Measurements from ENCODE around the gene NSD2. TPM values are rescaled to one million over a fixed set of nuclear protein-coding genes. Genes with fewer than 3 reads are reported as not detected.

Gene NSD2
- polyA plus RNA-seq, 1 donor (not counting 4 experiments of a cell fraction or from before 2014, with no cell fraction given) = 22.6 TPM

DNA sequence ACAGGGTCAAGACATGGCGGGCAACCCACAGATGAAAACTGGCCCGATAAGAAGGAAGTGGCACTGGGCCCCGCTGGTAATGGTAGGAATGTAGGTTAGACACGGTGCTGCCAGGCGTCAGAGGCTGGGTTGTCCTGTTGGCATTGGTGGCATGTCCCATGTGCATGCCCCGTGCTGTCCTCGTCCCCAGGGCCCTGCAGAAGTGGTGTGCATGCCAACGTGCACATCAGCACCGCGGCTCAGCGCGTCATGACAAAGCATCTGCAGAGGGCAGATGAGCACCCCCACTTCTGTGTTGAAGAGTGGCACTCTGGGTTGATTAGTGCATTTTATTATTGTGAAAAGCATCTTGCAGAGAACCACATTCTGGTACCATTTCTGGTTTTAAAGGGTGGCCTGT lies 102.0 kb downstream of the NSD2 start:
- H3K4me1 ChIP-seq (ENCODE audit: control insufficient read depth, extremely low read depth, insufficient read depth, low read length) = no peaks in the 10 kb centered on the region
- H3K9me1 ChIP-seq (ENCODE audit: control insufficient read depth, extremely low read depth, insufficient read depth, low read length) = no peaks in the 10 kb centered on the region
- DNase-seq (ENCODE audit: low read depth, low spot score) = no peak
- H3K27ac ChIP-seq (ENCODE audit: control insufficient read depth, insufficient read depth, low read length) = no peak overlapping the region
- H3K9ac ChIP-seq (ENCODE audit: control insufficient read depth, extremely low read depth, insufficient read depth, low read length) = no peak overlapping the region
- dilution Hi-C loops (cut with MboI; ENCODE audit: extremely low pct_ligation_motif_present, low sequenced_read_pairs) = no loop called here
- H3K4me3 ChIP-seq (ENCODE audit: control insufficient read depth in 2 of 3, extremely low read depth in 1 of 3, insufficient read depth in 2 of 3, low read depth in 1 of 3, low read length in 3 of 3) = no peak overlapping the region
- FAIRE-seq = no peak
- H2AFZ ChIP-seq (ENCODE audit: control insufficient read depth, low read length) = no peak overlapping the region
- H4K20me1 ChIP-seq (ENCODE audit: control insufficient read depth, extremely low read depth, insufficient read depth, low read length) = no peaks in the 10 kb centered on the region
- H3K9me3 ChIP-seq (ENCODE audit: control insufficient read depth, low read depth, low read length) = no peaks in the 10 kb centered on the region
- TF ChIP-seq, protein P1, sequence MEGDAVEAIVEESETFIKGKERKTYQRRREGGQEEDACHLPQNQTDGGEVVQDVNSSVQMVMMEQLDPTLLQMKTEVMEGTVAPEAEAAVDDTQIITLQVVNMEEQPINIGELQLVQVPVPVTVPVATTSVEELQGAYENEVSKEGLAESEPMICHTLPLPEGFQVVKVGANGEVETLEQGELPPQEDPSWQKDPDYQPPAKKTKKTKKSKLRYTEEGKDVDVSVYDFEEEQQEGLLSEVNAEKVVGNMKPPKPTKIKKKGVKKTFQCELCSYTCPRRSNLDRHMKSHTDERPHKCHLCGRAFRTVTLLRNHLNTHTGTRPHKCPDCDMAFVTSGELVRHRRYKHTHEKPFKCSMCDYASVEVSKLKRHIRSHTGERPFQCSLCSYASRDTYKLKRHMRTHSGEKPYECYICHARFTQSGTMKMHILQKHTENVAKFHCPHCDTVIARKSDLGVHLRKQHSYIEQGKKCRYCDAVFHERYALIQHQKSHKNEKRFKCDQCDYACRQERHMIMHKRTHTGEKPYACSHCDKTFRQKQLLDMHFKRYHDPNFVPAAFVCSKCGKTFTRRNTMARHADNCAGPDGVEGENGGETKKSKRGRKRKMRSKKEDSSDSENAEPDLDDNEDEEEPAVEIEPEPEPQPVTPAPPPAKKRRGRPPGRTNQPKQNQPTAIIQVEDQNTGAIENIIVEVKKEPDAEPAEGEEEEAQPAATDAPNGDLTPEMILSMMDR (optimal IDR thresholded peaks at IDR 0.05 in 1 of 3, IDR thresholded peaks at IDR 0.05 in 1 of 3, conservative IDR thresholded peaks at IDR 0.05 in 1 of 3; ENCODE audit: extremely low read depth in 1 of 3, insufficient read depth in 2 of 3, low read length in 3 of 3) = no peak
- TF ChIP-seq EZH2 (IDR thresholded peaks at IDR 0.05; ENCODE audit: low read length) = no peak
- peaks cover 4 to 22% of the 10 kb centered on the region in 2 experiments for H3K36me3 ChIP-seq (ENCODE audit: control insufficient read depth in 2 of 2, extremely low read depth in 1 of 2, insufficient read depth in 2 of 2, low read length in 2 of 2)
- no peaks in the 10 kb centered on the region for H3K79me2 ChIP-seq (ENCODE audit: control insufficient read depth, insufficient read depth, low read length)
- no peak overlapping the region for H3K4me2 ChIP-seq (ENCODE audit: control insufficient read depth, extremely low read depth, insufficient read depth, low read depth, low read length)
- no peaks in the 10 kb centered on the region for H3K27me3 ChIP-seq (ENCODE audit: control insufficient read depth, extremely low read depth, insufficient read depth, low read length)

DNA sequence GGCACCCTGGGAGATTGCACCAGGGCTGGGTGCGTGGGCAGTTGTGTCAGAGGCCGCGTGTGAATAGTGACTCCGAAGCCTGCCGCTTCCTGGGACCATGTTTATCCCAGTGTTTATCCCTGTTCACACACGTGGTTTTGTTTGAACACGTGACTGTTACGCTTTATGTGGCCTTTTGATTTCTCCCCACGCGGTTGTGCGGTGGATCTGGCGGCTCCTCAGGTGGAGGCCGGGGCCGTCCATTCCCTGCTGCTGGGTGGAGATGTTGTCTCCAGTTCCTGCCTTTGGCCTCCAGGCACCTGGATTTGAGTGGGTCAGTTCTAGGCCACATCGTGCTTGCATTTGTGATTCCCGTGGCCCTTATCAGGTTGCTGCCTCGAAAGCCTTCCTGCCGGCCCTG lies 102.5 kb downstream of the NSD2 start:
- Histone ChIP-seq H3K9me3 (ENCODE audit: control insufficient read depth, low read depth, low read length) (no peaks in the 10 kb centered on the region), H3K4me1 (ENCODE audit: control insufficient read depth, extremely low read depth, insufficient read depth, low read length) (no peaks in the 10 kb centered on the region), H3K27ac (ENCODE audit: control insufficient read depth, insufficient read depth, low read length) (no peak overlapping the region), H3K9ac (ENCODE audit: control insufficient read depth, extremely low read depth, insufficient read depth, low read length) (no peak overlapping the region), H2AFZ (ENCODE audit: control insufficient read depth, low read length) (no peak overlapping the region), H4K20me1 (ENCODE audit: control insufficient read depth, extremely low read depth, insufficient read depth, low read length) (no peaks in the 10 kb centered on the region), H3K4me3 (ENCODE audit: control insufficient read depth in 2 of 3, extremely low read depth in 1 of 3, insufficient read depth in 2 of 3, low read depth in 1 of 3, low read length in 3 of 3) (no peak overlapping the region), H3K36me3 (ENCODE audit: control insufficient read depth in 2 of 2, extremely low read depth in 1 of 2, insufficient read depth in 2 of 2, low read length in 2 of 2) (peaks cover 7 to 22% of the 10 kb centered on the region in 2 experiments), H3K9me1 (ENCODE audit: control insufficient read depth, extremely low read depth, insufficient read depth, low read length) (no peaks in the 10 kb centered on the region), H3K79me2 (ENCODE audit: control insufficient read depth, insufficient read depth, low read length) (no peaks in the 10 kb centered on the region), H3K27me3 (ENCODE audit: control insufficient read depth, extremely low read depth, insufficient read depth, low read length) (no peaks in the 10 kb centered on the region), H3K4me2 (ENCODE audit: control insufficient read depth, extremely low read depth, insufficient read depth, low read depth, low read length) (no peak overlapping the region)
- dilution Hi-C loops (cut with MboI; ENCODE audit: extremely low pct_ligation_motif_present, low sequenced_read_pairs) = no loop called here
- TF ChIP-seq, protein P1 (optimal IDR thresholded peaks at IDR 0.05 in 1 of 3, IDR thresholded peaks at IDR 0.05 in 1 of 3, conservative IDR thresholded peaks at IDR 0.05 in 1 of 3; ENCODE audit: extremely low read depth in 1 of 3, insufficient read depth in 2 of 3, low read length in 3 of 3) = no peak
- no peak for TF ChIP-seq EZH2 (IDR thresholded peaks at IDR 0.05; ENCODE audit: low read length)
- FAIRE-seq (no peak), DNase-seq (ENCODE audit: low read depth, low spot score) (no peak)
